Adipose tissue (tissue), 3 donors: ENCODE results near the gene GNL3. TPM values are rescaled to one million over a fixed set of nuclear protein-coding genes. Genes with fewer than 3 reads are reported as not detected.

Experiments
- polyA plus RNA-seq, 3 donors: library from polyadenylated mRNA; stranded (reverse); fragments of 200-250 nt; gene quantifications; one replicate each; pipeline ENCODE4 v1.2.3, GENCODE V29; 2013
- donor health status: healthy with polysubstance abuse.
- donor health status: Bipolar disorder and iron deficiency.
- donor health status: healthy.

GNL3 gene
- polyA plus RNA-seq, 3 donors = 46.8 to 87.4 (median 67.3) TPM

Other genes starting within 250 kb of the GNL3 start
- gene SEMA3G, start 240.9 kb upstream of the GNL3 start, polyA plus RNA-seq = 10 to 100 TPM in 2 of 3 donors, 1 to 10 TPM in 1; 7.7 to 92.8 (median 49.7) TPM
- 10 to 100 TPM in 2 of 3 donors, 1 to 10 TPM in 1; 1.1 to 14.8 (median 11.6) TPM for gene TNNC1, start 232.0 kb upstream of the GNL3 start, polyA plus RNA-seq
- gene NISCH, start 230.4 kb upstream of the GNL3 start, polyA plus RNA-seq = 10 to 100 TPM; 27.5 to 46.8 (median 41.2) TPM
- gene STAB1, start 190.7 kb upstream of the GNL3 start, polyA plus RNA-seq = 100 to 1,000 TPM in 2 of 3 donors, 10 to 100 TPM in 1; 22.6 to 199 (median 166) TPM
- gene NT5DC2, start 152.2 kb upstream of the GNL3 start, polyA plus RNA-seq = 10 to 100 TPM; 10.8 to 42.7 (median 30.3) TPM
- 10 to 100 TPM; 11.3 to 34.4 (median 21.4) TPM for gene UQCC5, start 149.4 kb upstream of the GNL3 start, polyA plus RNA-seq
- 10 to 100 TPM in 2 of 3 donors, 1 to 10 TPM in 1; 8.1 to 20.9 (median 15.3) TPM for gene PBRM1, start 119 bp upstream of the GNL3 start, polyA plus RNA-seq
- gene GLT8D1, start 19.8 kb downstream of the GNL3 start, polyA plus RNA-seq = 10 to 100 TPM; 23.5 to 35.5 (median 30.4) TPM
- 100 to 1,000 TPM in 2 of 3 donors, 10 to 100 TPM in 1; 81.8 to 109 (median 101) TPM for gene SPCS1, start 20.1 kb downstream of the GNL3 start, polyA plus RNA-seq
- gene NEK4, start 84.9 kb downstream of the GNL3 start, polyA plus RNA-seq = 1 to 10 TPM; 5.3 to 6.2 (median 5.4) TPM
- under 1 TPM in 2 of 3 donors, not detected in 1; 0.30 to 0.37 TPM for gene ITIH1, start 91.6 kb downstream of the GNL3 start, polyA plus RNA-seq
- gene ITIH3, start 108.8 kb downstream of the GNL3 start, polyA plus RNA-seq = 1 to 10 TPM in 1 of 3 donors, under 1 TPM in 2; 0.53 to 2.9 (median 0.91) TPM
- gene ITIH4, start 144.6 kb downstream of the GNL3 start, polyA plus RNA-seq = 10 to 100 TPM in 2 of 3 donors, 1 to 10 TPM in 1; 4.0 to 55.2 (median 21.1) TPM
- gene MUSTN1, start 149.0 kb downstream of the GNL3 start, polyA plus RNA-seq = 100 to 1,000 TPM in 1 of 3 donors, 10 to 100 TPM in 1, 1 to 10 TPM in 1; 2.9 to 129 (median 19.6) TPM
- 10 to 100 TPM in 2 of 3 donors, 1 to 10 TPM in 1; 4.1 to 14.4 (median 12.9) TPM for gene STIMATE, start 211.5 kb downstream of the GNL3 start, polyA plus RNA-seq